HG02840 (cell line): ENCODE results near the gene ABCA13.

Experiments used
- ATAC-seq: cut with Tn5 transposase; IDR thresholded peaks from one replicate; pipeline ENCODE4 v1.9.1; 2021; ENCODE audit warnings: mild to moderate bottlenecking, moderate library complexity, moderate number of reproducible peaks; ENCODE audit not compliant: unreplicated experiment, low FRiP score

The ABCA13 gene

GRCh38 chr7:48289656-48290055, 118.4 kb downstream of the ABCA13 start:
- no peak for ATAC-seq

- no peak for ATAC-seq
Observed at GRCh38 chr7:48292949-48293348, 121.7 kb downstream of the ABCA13 start.

- no peak for ATAC-seq
Observed at GRCh38 chr7:48295296-48295971, 124.2 kb downstream of the ABCA13 start.

GRCh38 chr7:48296966-48297365, 125.7 kb downstream of the ABCA13 start:
- no peak for ATAC-seq

- ATAC-seq = no peak
Observed at GRCh38 chr7:48298779-48299178, 127.5 kb downstream of the ABCA13 start.

GRCh38 chr7:48299580-48300169, 128.4 kb downstream of the ABCA13 start:
- no peak for ATAC-seq

- ATAC-seq = no peak
Observed at GRCh38 chr7:48300301-48300700, 129.0 kb downstream of the ABCA13 start.

GRCh38 chr7:48301201-48301600, 129.9 kb downstream of the ABCA13 start:
- no peak for ATAC-seq

GRCh38 chr7:48304641-48305040, 133.4 kb downstream of the ABCA13 start:
- no peak for ATAC-seq

GRCh38 chr7:48305661-48306060, 134.4 kb downstream of the ABCA13 start:
- ATAC-seq = no peak

GRCh38 chr7:48307041-48307714, 135.9 kb downstream of the ABCA13 start:
- ATAC-seq = no peak

GRCh38 chr7:48309720-48310119, 138.5 kb downstream of the ABCA13 start:
- no peak for ATAC-seq

- ATAC-seq = no peak
Observed at GRCh38 chr7:48311464-48312100, 140.3 kb downstream of the ABCA13 start.

GRCh38 chr7:48312151-48312550, 140.9 kb downstream of the ABCA13 start:
- ATAC-seq = no peak

- no peak for ATAC-seq
Observed at GRCh38 chr7:48316768-48317167, 145.5 kb downstream of the ABCA13 start.

GRCh38 chr7:48317360-48317759, 146.1 kb downstream of the ABCA13 start:
- no peak for ATAC-seq

GRCh38 chr7:48321319-48322010, 150.2 kb downstream of the ABCA13 start:
- ATAC-seq = no peak

- ATAC-seq = no peak
Observed at GRCh38 chr7:48337012-48337621, 165.9 kb downstream of the ABCA13 start.

- ATAC-seq = no peak
Observed at GRCh38 chr7:48337781-48338180, 166.5 kb downstream of the ABCA13 start.

- no peak for ATAC-seq
Observed at GRCh38 chr7:48347230-48347825, 176.1 kb downstream of the ABCA13 start.
